ENCODE results near the gene RNF186. TPM values are rescaled to one million over a fixed set of nuclear protein-coding genes. Genes with fewer than 3 reads are reported as not detected.

RNF186 gene
- total and polyA plus RNA-seq, 7 experiments from 2014 or later = not detected

DNA sequence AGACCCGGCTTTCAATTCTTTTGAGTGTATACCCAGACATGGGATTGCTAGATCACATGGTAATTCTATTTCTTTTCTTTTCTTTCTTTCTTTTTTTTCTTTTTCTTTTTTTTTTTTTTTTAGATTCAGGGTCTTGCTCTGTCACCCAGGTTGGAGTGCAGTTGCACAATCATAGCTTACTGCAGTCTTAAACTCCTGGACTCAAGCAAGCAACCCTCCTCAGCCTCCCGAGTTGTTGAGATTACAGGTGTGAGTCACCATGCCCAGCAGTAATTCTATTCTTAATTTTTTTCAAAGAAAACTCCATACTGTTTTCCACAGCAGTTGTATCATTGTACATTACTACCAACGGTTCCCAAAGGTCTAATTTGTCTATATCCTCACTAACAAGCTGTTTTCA lies 13.5 kb upstream of the RNF186 start:
- Histone ChIP-seq H3K36me3 (ENCODE audit: control insufficient read depth in 2 of 3, insufficient read depth in 3 of 3, low read length in 3 of 3) (no peaks in the 10 kb centered on the region), H3K4me3 (ENCODE audit: low read length) (no peak overlapping the region), H3K27me3 (ENCODE audit: control insufficient read depth in 2 of 2, insufficient read depth in 2 of 2, low read length in 2 of 2) (peaks cover 0 to 3% of the 10 kb centered on the region in 2 donors), H3K4me1 (ENCODE audit: control insufficient read depth in 2 of 2, insufficient read depth in 2 of 2, low read length in 2 of 2) (no peaks in the 10 kb centered on the region), H3K27ac (ENCODE audit: low read depth, low read length) (no peak overlapping the region), H3K9me3 (ENCODE audit: control insufficient read depth in 2 of 3, low read length in 3 of 3) (no peaks in the 10 kb centered on the region)
- Mint-ChIP-seq H3K4me1 (peaks cover 0 to 5% (median 0%) of the 10 kb centered on the region in 7 donors), H3K27ac (no peak overlapping the region), H3K36me3 (peaks cover 0 to 8% (median 5%) of the 10 kb centered on the region in 5 donors), H3K9me3 (peaks cover 0 to 17% (median 3%) of the 10 kb centered on the region in 11 donors), H3K27me3 (peaks cover 10 to 41% (median 37%) of the 10 kb centered on the region in 5 donors), H3K4me3 (no peak overlapping the region)
- ChIA-PET POLR2A (no interaction called here), CTCF (no interaction called here)
- intact Hi-C loops (cut with micrococcal nuclease) = no loop called here
- ATAC-seq (no peak), DNase-seq (no peak)

- intact Hi-C loops (cut with micrococcal nuclease) = no loop called here
- no peaks in the 10 kb centered on the region for H3K36me3 ChIP-seq (ENCODE audit: control insufficient read depth in 2 of 3, insufficient read depth in 3 of 3, low read length in 3 of 3)
- POLR2A ChIA-PET = interaction anchor here (1.1 kb wide), 1 partner anchor 12 kb away, joined by 4 read pairs; no protein-coding TSS in a partner anchor
- Mint-ChIP-seq H3K4me3 (no peak overlapping the region), H3K27ac (no peak overlapping the region), H3K27me3 (peaks cover 8 to 23% (median 18%) of the 10 kb centered on the region in 5 donors), H3K4me1 (peaks cover 0 to 5% (median 0%) of the 10 kb centered on the region in 7 donors), H3K36me3 (peaks cover 0 to 3% (median 0%) of the 10 kb centered on the region in 5 donors), H3K9me3 (peaks cover 0 to 4% (median 0%) of the 10 kb centered on the region in 11 donors)
- no peak overlapping the region for H3K4me3 ChIP-seq (ENCODE audit: low read length)
- no peaks in the 10 kb centered on the region for H3K4me1 ChIP-seq (ENCODE audit: control insufficient read depth in 2 of 2, insufficient read depth in 2 of 2, low read length in 2 of 2)
- no peak overlapping the region for H3K27ac ChIP-seq (ENCODE audit: low read depth, low read length)
- no peak for ATAC-seq
- CTCF ChIA-PET = no interaction called here
- H3K27me3 ChIP-seq (ENCODE audit: control insufficient read depth in 2 of 2, insufficient read depth in 2 of 2, low read length in 2 of 2) = no peaks in the 10 kb centered on the region
- H3K9me3 ChIP-seq (ENCODE audit: control insufficient read depth in 2 of 3, low read length in 3 of 3) = no peaks in the 10 kb centered on the region
- DNase-seq = no peak
Measured at GRCh38 chr1:19825298-19825697, 10.2 kb upstream of the RNF186 start.

- ATAC-seq (no peak), DNase-seq (no peak)
- Mint-ChIP-seq H3K27me3 (peaks cover 6 to 15% (median 11%) of the 10 kb centered on the region in 5 donors), H3K9me3 (peaks cover 0 to 4% (median 0%) of the 10 kb centered on the region in 11 donors), H3K4me1 (peaks cover 0 to 5% (median 0%) of the 10 kb centered on the region in 7 donors), H3K27ac (no peak overlapping the region), H3K36me3 (peaks cover 0 to 3% (median 0%) of the 10 kb centered on the region in 5 donors), H3K4me3 (no peak overlapping the region)
- H3K4me1 ChIP-seq (ENCODE audit: control insufficient read depth in 2 of 2, insufficient read depth in 2 of 2, low read length in 2 of 2) = no peaks in the 10 kb centered on the region
- H3K4me3 ChIP-seq (ENCODE audit: low read length) = no peak overlapping the region
- H3K27ac ChIP-seq (ENCODE audit: low read depth, low read length) = no peak overlapping the region
- H3K36me3 ChIP-seq (ENCODE audit: control insufficient read depth in 2 of 3, insufficient read depth in 3 of 3, low read length in 3 of 3) = no peaks in the 10 kb centered on the region
- CTCF ChIA-PET = no interaction called here
- intact Hi-C loops (cut with micrococcal nuclease) = no loop called here
- H3K27me3 ChIP-seq (ENCODE audit: control insufficient read depth in 2 of 2, insufficient read depth in 2 of 2, low read length in 2 of 2) = no peaks in the 10 kb centered on the region
- no peaks in the 10 kb centered on the region for H3K9me3 ChIP-seq (ENCODE audit: control insufficient read depth in 2 of 3, low read length in 3 of 3)
- POLR2A ChIA-PET = interaction anchor here (1.1 kb wide), 1 partner anchor 13 kb away, joined by 4 read pairs; no protein-coding TSS in a partner anchor
Measured at GRCh38 chr1:19824541-19824940, 9.5 kb upstream of the RNF186 start.

DNA sequence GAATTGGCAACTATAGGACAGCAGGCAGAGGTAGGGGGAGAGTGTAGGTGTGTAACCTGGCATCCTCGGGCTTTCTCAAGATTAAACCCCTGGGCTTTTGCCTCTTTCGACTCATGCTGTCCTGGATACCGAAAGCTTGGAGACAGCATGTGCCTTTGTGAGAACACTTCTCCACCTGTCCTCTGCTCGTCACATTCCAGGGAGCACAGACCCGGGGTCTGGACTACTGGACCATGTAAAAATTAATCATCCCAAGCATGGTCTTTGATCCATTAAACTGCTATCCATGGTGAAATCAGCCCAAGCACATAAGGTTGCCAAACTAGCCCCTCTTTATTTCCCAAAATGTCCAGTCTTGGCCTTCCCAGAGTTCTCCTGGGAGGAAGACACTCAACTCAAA lies 9.0 kb upstream of the RNF186 start:
- Mint-ChIP-seq H3K27ac (no peak overlapping the region), H3K27me3 (peaks cover 6 to 15% (median 7%) of the 10 kb centered on the region in 5 donors), H3K4me1 (peaks cover 0 to 5% (median 0%) of the 10 kb centered on the region in 7 donors), H3K4me3 (no peak overlapping the region), H3K36me3 (peaks cover 0 to 3% (median 0%) of the 10 kb centered on the region in 5 donors), H3K9me3 (peaks cover 0 to 1% (median 0%) of the 10 kb centered on the region in 11 donors)
- Histone ChIP-seq H3K27ac (ENCODE audit: low read depth, low read length) (no peak overlapping the region), H3K27me3 (ENCODE audit: control insufficient read depth in 2 of 2, insufficient read depth in 2 of 2, low read length in 2 of 2) (no peaks in the 10 kb centered on the region), H3K9me3 (ENCODE audit: control insufficient read depth in 2 of 3, low read length in 3 of 3) (no peaks in the 10 kb centered on the region), H3K36me3 (ENCODE audit: control insufficient read depth in 2 of 3, insufficient read depth in 3 of 3, low read length in 3 of 3) (no peaks in the 10 kb centered on the region), H3K4me1 (ENCODE audit: control insufficient read depth in 2 of 2, insufficient read depth in 2 of 2, low read length in 2 of 2) (no peaks in the 10 kb centered on the region), H3K4me3 (ENCODE audit: low read length) (no peak overlapping the region)
- POLR2A ChIA-PET = no interaction called here
- no peak for ATAC-seq
- intact Hi-C loops (cut with micrococcal nuclease) = no loop called here
- CTCF ChIA-PET = no interaction called here
- no peak for DNase-seq

GRCh38 chr1:19819701-19820100 lies 4.6 kb upstream of the RNF186 start:
- Histone ChIP-seq H3K4me1 (ENCODE audit: control insufficient read depth in 2 of 2, insufficient read depth in 2 of 2, low read length in 2 of 2) (no peaks in the 10 kb centered on the region), H3K9me3 (ENCODE audit: control insufficient read depth in 2 of 3, low read length in 3 of 3) (no peaks in the 10 kb centered on the region), H3K27me3 (ENCODE audit: control insufficient read depth in 2 of 2, insufficient read depth in 2 of 2, low read length in 2 of 2) (no peaks in the 10 kb centered on the region), H3K4me3 (ENCODE audit: low read length) (no peak overlapping the region), H3K27ac (ENCODE audit: low read depth, low read length) (no peak overlapping the region), H3K36me3 (ENCODE audit: control insufficient read depth in 2 of 3, insufficient read depth in 3 of 3, low read length in 3 of 3) (no peaks in the 10 kb centered on the region)
- Mint-ChIP-seq H3K36me3 (no peaks in the 10 kb centered on the region), H3K9me3 (no peaks in the 10 kb centered on the region), H3K27ac (no peak overlapping the region), H3K4me1 (peaks cover 0 to 4% (median 0%) of the 10 kb centered on the region in 7 donors), H3K27me3 (peaks cover 0 to 4% (median 0%) of the 10 kb centered on the region in 5 donors), H3K4me3 (no peak overlapping the region)
- ChIA-PET POLR2A (no interaction called here), CTCF (interaction anchor here (0.8 kb wide), 1 partner anchor 354 kb away, joined by 4 read pairs; no protein-coding TSS in a partner anchor)
- ATAC-seq (no peak), DNase-seq (no peak)
- intact Hi-C loops (cut with micrococcal nuclease) = no loop called here

DNA sequence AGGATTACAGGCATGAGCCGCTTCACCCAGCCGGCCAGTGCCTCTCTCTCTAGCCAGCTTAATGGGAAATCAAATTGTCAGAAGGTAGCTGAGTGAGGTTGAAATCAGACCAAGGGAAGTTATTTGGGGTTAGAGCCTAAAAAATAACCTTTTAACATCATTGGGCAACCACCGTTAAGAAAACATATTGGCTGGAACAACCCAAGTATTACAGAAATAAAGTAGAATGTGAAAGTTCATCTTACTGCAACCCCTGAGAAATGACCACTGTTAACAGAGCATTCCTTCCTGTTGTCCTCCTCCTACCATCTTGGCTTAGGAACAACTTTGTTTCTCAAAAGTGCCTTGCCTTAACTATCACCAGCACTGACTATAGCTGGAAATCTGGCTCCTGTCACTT lies 3.2 kb upstream of the RNF186 start:
- no peak overlapping the region for H3K4me3 ChIP-seq (ENCODE audit: low read length)
- H3K4me1 ChIP-seq (ENCODE audit: control insufficient read depth in 2 of 2, insufficient read depth in 2 of 2, low read length in 2 of 2) = no peaks in the 10 kb centered on the region
- no peak for ATAC-seq
- H3K36me3 ChIP-seq (ENCODE audit: control insufficient read depth in 2 of 3, insufficient read depth in 3 of 3, low read length in 3 of 3) = no peaks in the 10 kb centered on the region
- Mint-ChIP-seq H3K27ac (no peak overlapping the region), H3K4me3 (no peak overlapping the region), H3K4me1 (no peaks in the 10 kb centered on the region), H3K36me3 (no peaks in the 10 kb centered on the region), H3K27me3 (peaks cover 0 to 5% (median 0%) of the 10 kb centered on the region in 5 donors), H3K9me3 (no peaks in the 10 kb centered on the region)
- H3K27me3 ChIP-seq (ENCODE audit: control insufficient read depth in 2 of 2, insufficient read depth in 2 of 2, low read length in 2 of 2) = no peaks in the 10 kb centered on the region
- CTCF ChIA-PET = no interaction called here
- intact Hi-C loops (cut with micrococcal nuclease) = no loop called here
- no peaks in the 10 kb centered on the region for H3K9me3 ChIP-seq (ENCODE audit: control insufficient read depth in 2 of 3, low read length in 3 of 3)
- DNase-seq = no peak
- H3K27ac ChIP-seq (ENCODE audit: low read depth, low read length) = no peak overlapping the region
- POLR2A ChIA-PET = no interaction called here

DNA sequence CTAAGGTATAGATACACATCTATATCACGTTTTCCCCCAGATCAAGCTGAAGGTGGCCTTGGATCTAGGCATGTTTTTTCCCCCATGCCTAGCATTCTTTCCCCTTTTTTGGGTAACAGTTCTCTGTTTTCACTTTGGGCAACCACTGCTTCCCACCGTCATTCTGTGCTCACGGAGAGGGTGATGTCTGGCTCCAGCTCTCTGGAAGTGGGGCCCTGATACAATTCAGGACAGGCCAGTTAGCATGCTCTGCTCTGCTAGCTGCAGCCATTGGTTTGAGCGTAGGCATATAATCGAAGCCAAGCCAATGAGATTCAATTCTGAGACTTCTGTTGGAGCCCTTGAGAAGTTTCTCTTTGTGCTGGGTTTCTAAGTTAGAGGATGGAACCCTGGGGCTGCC lies 2.1 kb upstream of the RNF186 start:
- H3K4me3 ChIP-seq (ENCODE audit: low read length) = no peak overlapping the region
- H3K27ac ChIP-seq (ENCODE audit: low read depth, low read length) = no peak overlapping the region
- H3K27me3 ChIP-seq (ENCODE audit: control insufficient read depth in 2 of 2, insufficient read depth in 2 of 2, low read length in 2 of 2) = no peaks in the 10 kb centered on the region
- intact Hi-C loops (cut with micrococcal nuclease) = no loop called here
- H3K9me3 Mint-ChIP-seq = no peaks in the 10 kb centered on the region
- no peaks in the 10 kb centered on the region for H3K4me1 Mint-ChIP-seq
- H3K27ac Mint-ChIP-seq = no peak overlapping the region
- DNase-seq (no peak), ATAC-seq (no peak)
- H3K27me3 Mint-ChIP-seq = peaks cover 0 to 5% (median 0%) of the 10 kb centered on the region in 5 donors
- H3K36me3 Mint-ChIP-seq = no peaks in the 10 kb centered on the region
- H3K4me3 Mint-ChIP-seq = no peak overlapping the region
- H3K4me1 ChIP-seq (ENCODE audit: control insufficient read depth in 2 of 2, insufficient read depth in 2 of 2, low read length in 2 of 2) = no peaks in the 10 kb centered on the region
- ChIA-PET CTCF (interaction anchor here (0.7 kb wide), 1 partner anchor 144 kb away, joined by 3 read pairs; no protein-coding TSS in a partner anchor), POLR2A (no interaction called here)
- no peaks in the 10 kb centered on the region for H3K9me3 ChIP-seq (ENCODE audit: control insufficient read depth in 2 of 3, low read length in 3 of 3)
- no peaks in the 10 kb centered on the region for H3K36me3 ChIP-seq (ENCODE audit: control insufficient read depth in 2 of 3, insufficient read depth in 3 of 3, low read length in 3 of 3)

All from naive thymus-derived CD4-positive, alpha-beta T cell (primary cell).